Thyroid gland (tissue), 4 donors: ENCODE data around the gene GYPC.

Source experiments
- CTCF ChIP-seq, 6 experiments: fragments of 200-600 bp in 3 of 6; fragments of 450-650 bp in 3 of 6; sonication (generic) in 3 of 6; IDR thresholded peaks; one replicate each; pipeline ENCODE4 v1.5.1; 2016 to 2019; ENCODE audit warnings: antibody characterized with exemption in 6 of 6, mild to moderate bottlenecking in 2 of 6, inconsistent platforms in 1 of 6, moderate library complexity in 1 of 6
- POLR2A ChIP-seq, 2 donors: fragments of 450-650 bp; IDR thresholded peaks; one replicate each; pipeline ENCODE4 v1.6.1; 2017; ENCODE audit warnings: antibody characterized with exemption in 2 of 2, mild to moderate bottlenecking in 2 of 2, moderate library complexity in 1 of 2

DNA sequence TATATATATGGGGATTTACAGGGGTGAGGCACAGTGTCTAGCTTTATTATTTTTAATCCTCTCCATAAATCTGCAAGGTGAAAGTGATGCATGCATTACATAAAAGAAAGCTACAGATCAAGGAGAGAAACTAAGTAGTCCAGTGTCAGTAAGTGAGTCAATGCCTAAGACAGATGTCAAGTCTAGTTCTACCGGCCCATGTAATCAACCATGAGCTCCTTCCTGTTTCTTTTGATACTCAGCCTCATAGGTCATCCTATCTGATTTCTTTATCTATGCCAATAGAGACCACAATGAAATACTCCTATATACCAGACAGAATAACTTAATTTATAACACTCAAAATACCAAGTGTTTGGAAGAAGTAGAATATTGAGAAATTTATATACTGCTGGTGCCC is 20.2 kb upstream of the GYPC start:
- no peak for TF ChIP-seq CTCF (IDR thresholded peaks at IDR 0.05)
- TF ChIP-seq POLR2A (IDR thresholded peaks at IDR 0.05), result no peak
